ENCODE data around the gene AUH.

The AUH gene, protein sequence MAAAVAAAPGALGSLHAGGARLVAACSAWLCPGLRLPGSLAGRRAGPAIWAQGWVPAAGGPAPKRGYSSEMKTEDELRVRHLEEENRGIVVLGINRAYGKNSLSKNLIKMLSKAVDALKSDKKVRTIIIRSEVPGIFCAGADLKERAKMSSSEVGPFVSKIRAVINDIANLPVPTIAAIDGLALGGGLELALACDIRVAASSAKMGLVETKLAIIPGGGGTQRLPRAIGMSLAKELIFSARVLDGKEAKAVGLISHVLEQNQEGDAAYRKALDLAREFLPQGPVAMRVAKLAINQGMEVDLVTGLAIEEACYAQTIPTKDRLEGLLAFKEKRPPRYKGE

DNA sequence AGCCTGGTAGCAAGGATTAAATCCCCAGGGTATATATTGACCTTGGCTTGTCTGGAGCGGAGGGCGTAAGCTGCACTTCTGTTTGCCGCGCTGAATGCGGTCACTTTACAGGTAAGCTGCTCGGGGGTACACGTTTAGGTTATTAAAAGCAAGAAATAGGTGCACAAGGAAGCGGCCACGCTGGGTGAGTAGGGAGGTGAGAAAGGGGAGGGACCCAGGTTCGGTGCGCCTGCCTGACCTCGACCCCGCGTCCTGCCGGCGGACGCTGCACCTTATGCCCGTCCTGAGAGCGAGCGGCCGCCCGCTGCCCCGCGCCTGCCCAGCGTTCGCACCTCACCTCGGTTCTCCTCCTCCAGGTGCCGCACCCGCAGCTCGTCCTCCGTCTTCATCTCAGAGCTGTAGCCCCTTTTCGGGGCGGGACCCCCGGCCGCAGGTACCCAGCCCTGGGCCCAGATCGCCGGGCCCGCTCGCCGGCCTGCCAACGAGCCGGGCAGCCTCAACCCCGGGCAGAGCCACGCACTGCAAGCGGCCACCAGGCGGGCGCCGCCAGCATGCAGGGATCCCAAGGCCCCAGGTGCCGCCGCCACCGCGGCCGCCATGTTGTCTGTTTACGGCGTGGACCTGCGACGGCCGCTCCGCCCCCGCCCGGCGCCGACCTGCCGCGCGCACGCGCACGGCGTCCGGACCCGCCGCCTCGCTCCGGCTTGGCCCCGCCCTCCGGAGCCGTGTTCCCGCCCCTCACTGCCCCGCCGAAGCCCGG is at the start of gene AUH:
Gene AUH (minus strand): TSS at position 628 of the 760 bp plus-strand sequence. CDS start 29 bp downstream, at position 599.
- no peak for TF ChIP-seq ZFX (IDR thresholded peaks at IDR 0.05; ENCODE audit: borderline replicate concordance)
- TF ChIP-seq, protein P1, sequence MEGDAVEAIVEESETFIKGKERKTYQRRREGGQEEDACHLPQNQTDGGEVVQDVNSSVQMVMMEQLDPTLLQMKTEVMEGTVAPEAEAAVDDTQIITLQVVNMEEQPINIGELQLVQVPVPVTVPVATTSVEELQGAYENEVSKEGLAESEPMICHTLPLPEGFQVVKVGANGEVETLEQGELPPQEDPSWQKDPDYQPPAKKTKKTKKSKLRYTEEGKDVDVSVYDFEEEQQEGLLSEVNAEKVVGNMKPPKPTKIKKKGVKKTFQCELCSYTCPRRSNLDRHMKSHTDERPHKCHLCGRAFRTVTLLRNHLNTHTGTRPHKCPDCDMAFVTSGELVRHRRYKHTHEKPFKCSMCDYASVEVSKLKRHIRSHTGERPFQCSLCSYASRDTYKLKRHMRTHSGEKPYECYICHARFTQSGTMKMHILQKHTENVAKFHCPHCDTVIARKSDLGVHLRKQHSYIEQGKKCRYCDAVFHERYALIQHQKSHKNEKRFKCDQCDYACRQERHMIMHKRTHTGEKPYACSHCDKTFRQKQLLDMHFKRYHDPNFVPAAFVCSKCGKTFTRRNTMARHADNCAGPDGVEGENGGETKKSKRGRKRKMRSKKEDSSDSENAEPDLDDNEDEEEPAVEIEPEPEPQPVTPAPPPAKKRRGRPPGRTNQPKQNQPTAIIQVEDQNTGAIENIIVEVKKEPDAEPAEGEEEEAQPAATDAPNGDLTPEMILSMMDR (IDR thresholded peaks at IDR 0.05), result no peak
- H3K27ac ChIP-seq, result peak within 1 kb of the TSS; percentile 66

DNA sequence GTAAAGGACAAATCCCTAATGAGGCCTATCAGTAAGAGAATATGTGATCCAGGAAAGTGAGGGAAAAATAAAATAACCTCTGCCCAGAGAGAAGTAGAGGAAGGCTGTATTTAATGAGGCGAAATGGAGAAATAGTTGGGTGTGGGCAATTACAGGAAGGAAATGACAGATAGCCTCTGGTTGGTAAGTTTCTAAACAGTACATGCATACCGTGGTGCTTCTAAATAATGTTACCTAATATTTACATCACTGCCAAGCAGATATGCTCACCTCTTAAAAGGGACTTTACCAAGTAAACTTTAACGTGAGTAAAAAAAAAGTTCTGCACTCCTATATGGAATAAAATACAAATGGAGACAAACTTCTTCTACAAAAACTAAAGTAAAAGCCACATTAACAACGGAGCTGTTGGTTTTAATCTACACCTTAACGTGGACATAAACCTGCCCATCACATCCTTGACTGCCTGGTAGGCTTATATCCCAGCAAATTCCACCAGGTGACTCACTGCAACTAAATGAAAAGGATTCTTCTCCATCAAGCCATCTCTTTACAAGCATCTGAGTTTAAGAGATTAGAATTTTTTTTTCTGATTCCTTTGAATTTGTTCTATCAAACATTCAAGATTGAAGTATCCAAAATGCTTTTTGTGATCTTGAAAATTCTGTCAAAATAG is 49.5 kb upstream of the AUH start:
- TF ChIP-seq ZFX (IDR thresholded peaks at IDR 0.05; ENCODE audit: borderline replicate concordance), result no peak
- TF ChIP-seq, protein P1 (IDR thresholded peaks at IDR 0.05), result no peak
- H3K27ac ChIP-seq, result no peak overlapping the region

DNA sequence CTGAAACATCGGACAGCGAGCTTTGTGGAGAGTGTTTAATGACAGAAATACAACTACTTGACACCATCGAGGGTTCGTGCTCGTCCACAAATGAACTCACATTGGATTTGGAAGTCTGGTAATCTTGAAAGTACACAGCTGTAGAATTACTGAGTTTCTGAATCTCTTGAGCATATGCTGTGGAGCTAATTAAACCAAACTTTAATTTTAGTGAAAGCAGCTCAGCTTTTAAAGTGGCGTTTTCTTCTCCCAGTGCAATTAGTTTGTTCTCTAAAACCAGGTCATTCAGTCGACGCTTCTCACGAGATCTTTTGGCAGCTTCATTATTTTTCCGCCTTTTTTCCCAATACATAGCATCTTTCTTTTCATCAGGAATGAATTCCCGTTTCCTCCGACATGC is 48.4 kb upstream of the AUH start:
- no peak for TF ChIP-seq ZFX (IDR thresholded peaks at IDR 0.05; ENCODE audit: borderline replicate concordance)
- TF ChIP-seq, protein P1 (IDR thresholded peaks at IDR 0.05), result no peak
- no peak overlapping the region for H3K27ac ChIP-seq

DNA sequence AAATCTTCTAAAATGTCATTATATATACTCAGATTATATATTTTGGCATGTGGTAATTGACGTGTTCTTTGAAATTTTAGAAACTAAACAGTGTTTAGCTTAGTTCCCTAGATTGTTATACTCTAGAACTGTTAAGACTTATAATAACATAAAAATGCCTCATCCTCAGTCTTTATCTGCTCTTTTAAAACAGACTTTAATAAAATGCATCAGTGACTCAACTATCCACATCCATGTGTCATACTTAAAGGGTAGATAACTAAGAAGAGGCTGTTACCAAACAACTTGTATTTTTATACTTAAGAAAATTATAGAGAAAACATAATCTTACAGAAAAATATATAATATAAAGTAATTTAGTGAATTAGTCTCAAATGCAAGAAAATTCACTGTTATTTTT is 46.8 kb upstream of the AUH start:
- TF ChIP-seq, protein P1 (IDR thresholded peaks at IDR 0.05), result no peak
- TF ChIP-seq ZFX (IDR thresholded peaks at IDR 0.05; ENCODE audit: borderline replicate concordance), result no peak
- H3K27ac ChIP-seq, result no peak overlapping the region

DNA sequence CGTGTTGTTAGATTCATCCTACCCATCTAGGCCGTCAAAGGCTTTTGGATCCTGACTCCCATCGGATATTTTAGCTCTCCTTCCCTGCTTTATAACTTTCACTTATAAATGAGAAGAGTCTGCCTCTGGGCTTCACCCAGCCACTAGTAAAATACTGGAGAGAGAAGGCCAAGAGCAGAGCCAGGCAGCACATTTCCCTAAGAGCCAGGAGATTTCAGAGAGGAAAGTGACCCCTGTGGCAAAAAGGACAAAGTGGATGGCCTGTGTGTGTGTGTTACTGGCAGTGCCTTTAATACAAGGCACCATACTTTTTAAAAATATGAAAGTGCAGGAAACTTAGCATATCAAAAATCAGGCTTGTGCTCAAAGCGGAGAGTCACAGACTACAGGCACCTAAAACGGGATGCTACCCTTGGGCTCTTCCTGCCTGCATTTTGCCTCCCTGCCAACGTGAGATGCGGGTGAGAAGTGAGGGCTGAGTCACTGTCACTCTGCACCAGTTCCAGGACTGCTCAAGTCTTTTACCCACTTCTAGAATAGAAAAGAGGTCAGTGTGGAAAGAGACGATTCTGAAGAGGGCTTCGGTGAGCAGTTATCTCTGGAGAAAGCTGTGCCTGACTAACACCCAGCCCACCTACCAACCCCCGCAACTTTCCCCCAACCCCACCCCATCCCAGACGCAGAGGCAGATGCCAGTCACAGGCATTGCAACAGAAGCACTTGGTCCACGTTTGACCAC is 46.0 kb upstream of the AUH start:
- H3K27ac ChIP-seq, result no peak overlapping the region
- TF ChIP-seq, protein P1 (IDR thresholded peaks at IDR 0.05), result no peak
- no peak for TF ChIP-seq ZFX (IDR thresholded peaks at IDR 0.05; ENCODE audit: borderline replicate concordance)

DNA sequence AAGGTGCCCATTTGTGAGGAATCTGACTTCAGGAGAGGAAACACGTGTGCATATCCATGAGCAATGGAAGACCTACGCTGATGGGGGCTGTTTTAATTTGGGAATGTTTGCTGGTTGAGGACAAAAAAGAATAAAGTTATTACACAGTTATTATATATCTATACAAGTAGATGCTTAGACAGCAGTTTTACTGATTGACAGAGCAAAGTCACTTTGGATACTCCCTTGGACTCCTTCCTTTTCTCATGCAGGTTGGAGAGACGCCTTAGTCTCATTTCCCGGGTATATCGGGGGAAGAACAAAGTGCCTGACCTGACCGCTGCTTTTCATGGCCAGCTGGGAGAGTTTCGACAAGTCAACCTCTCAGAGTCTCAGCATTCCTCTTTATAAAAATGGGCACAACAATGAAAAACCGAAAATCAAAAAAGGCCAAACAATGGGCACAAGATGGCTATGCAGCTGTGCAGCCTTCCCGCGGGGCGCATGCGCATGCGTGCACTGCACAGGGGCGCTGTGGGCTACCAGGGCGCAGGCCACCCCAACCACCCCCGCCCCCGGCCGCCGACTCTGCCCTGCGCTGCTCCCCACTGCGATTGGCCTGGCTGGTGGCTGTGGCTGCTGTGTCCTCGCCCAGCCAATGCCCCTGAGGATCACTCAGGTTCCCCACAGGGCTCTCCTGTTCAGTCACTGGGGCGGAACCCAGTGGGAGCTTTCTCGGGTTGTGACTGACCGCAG is 43.8 kb upstream of the AUH start:
- H3K27ac ChIP-seq, result no peak overlapping the region
- no peak for TF ChIP-seq ZFX (IDR thresholded peaks at IDR 0.05; ENCODE audit: borderline replicate concordance)
- TF ChIP-seq, protein P1 (IDR thresholded peaks at IDR 0.05), result no peak

Measured in 22Rv1 (cell line).